Lower lobe of right lung (tissue), 2 donors: ENCODE data around the gene NRM. TPM values are rescaled to one million over a fixed set of nuclear protein-coding genes. Genes with fewer than 3 reads are reported as not detected.
A peak's percentile ranks its signal among the peaks of the same experiment; 100 is the strongest.

Experiments used
- ATAC-seq, 2 donors: fragments of 200-7000 bp; cut with Tn5 transposase; one replicate each; pipeline ENCODE4 v1.9.1; 2020 to 2022; ENCODE audit warnings: mild to moderate bottlenecking in 2 of 2, moderate library complexity in 2 of 2
- DNase-seq: peaks from one replicate; pipeline ENCODE4 v3.0.0-alpha.2; 2020
- H3K27ac ChIP-seq: fragments of 200-600 bp; one replicate; pipeline ENCODE4 v1.8.0; 2022
- H3K27me3 ChIP-seq: fragments of 200-600 bp; one replicate; pipeline ENCODE4 v1.8.0; 2022; ENCODE audit warnings: low read depth
- H3K36me3 ChIP-seq: fragments of 200-600 bp; one replicate; pipeline ENCODE4 v1.8.0; 2022; ENCODE audit warnings: mild to moderate bottlenecking
- H3K4me1 ChIP-seq: fragments of 200-600 bp; one replicate; pipeline ENCODE4 v1.8.0; 2022
- H3K4me3 ChIP-seq: fragments of 200-600 bp; one replicate; pipeline ENCODE4 v1.8.0; 2022; ENCODE audit warnings: mild to moderate bottlenecking
- H3K9me3 ChIP-seq: fragments of 200-600 bp; one replicate; pipeline ENCODE4 v1.8.0; 2022
- intact Hi-C: fragments of 100-400 bp; cut with DNase I; formaldehyde crosslinking; loops from one replicate; pipeline ENCODE4 v1.11.0; 2022
- total RNA-seq: library from RNA; stranded (reverse); fragmentation: NEBNext Ultra II Directional; extraction: Animal tissue kit (Norgen Biotek cat#: 25700); gene quantifications from one replicate; pipeline ENCODE4 v1.2.1, GENCODE V29; 2021
- TF ChIP-seq, protein P1 (sequence below): fragments of 200-600 bp; IDR thresholded peaks from one replicate; pipeline ENCODE4 v1.8.0; 2022; ENCODE audit warnings: antibody characterized with exemption, mild to moderate bottlenecking
- donor health status: DM: no; HTN: yes; CAD: no; lungs with severe emphysema.

NRM gene
- total RNA-seq, 1 donor from 2014 or later, result 10.0 TPM

DNA sequence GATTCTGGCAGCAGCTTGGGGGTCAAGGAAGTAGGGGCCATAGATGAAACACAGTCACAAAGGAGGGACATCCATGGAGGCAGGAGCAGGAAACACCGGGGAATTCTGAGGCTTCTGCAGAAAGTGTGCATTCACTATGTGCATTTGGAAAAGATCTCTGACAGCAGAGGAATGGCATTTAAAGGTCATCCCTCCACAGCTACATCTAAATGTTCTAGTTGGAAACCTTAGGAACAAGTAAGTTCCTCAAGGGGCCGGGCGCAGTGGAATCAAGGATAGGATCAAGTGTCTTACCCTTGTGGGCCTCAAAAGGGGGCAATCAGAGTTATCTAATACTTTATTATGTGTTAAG lies 35.1 kb downstream of the NRM start:
- H3K4me3 ChIP-seq, result no peak overlapping the region
- no peaks in the 10 kb centered on the region for H3K27me3 ChIP-seq
- no peak for DNase-seq
- ATAC-seq, result no peak
- intact Hi-C loops, result no loop called here
- H3K27ac ChIP-seq, result no peak overlapping the region
- peaks cover 100% of the 10 kb centered on the region for H3K36me3 ChIP-seq
- TF ChIP-seq, protein P1, sequence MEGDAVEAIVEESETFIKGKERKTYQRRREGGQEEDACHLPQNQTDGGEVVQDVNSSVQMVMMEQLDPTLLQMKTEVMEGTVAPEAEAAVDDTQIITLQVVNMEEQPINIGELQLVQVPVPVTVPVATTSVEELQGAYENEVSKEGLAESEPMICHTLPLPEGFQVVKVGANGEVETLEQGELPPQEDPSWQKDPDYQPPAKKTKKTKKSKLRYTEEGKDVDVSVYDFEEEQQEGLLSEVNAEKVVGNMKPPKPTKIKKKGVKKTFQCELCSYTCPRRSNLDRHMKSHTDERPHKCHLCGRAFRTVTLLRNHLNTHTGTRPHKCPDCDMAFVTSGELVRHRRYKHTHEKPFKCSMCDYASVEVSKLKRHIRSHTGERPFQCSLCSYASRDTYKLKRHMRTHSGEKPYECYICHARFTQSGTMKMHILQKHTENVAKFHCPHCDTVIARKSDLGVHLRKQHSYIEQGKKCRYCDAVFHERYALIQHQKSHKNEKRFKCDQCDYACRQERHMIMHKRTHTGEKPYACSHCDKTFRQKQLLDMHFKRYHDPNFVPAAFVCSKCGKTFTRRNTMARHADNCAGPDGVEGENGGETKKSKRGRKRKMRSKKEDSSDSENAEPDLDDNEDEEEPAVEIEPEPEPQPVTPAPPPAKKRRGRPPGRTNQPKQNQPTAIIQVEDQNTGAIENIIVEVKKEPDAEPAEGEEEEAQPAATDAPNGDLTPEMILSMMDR, result no peak
- H3K4me1 ChIP-seq, result no peaks in the 10 kb centered on the region
- no peaks in the 10 kb centered on the region for H3K9me3 ChIP-seq

DNA sequence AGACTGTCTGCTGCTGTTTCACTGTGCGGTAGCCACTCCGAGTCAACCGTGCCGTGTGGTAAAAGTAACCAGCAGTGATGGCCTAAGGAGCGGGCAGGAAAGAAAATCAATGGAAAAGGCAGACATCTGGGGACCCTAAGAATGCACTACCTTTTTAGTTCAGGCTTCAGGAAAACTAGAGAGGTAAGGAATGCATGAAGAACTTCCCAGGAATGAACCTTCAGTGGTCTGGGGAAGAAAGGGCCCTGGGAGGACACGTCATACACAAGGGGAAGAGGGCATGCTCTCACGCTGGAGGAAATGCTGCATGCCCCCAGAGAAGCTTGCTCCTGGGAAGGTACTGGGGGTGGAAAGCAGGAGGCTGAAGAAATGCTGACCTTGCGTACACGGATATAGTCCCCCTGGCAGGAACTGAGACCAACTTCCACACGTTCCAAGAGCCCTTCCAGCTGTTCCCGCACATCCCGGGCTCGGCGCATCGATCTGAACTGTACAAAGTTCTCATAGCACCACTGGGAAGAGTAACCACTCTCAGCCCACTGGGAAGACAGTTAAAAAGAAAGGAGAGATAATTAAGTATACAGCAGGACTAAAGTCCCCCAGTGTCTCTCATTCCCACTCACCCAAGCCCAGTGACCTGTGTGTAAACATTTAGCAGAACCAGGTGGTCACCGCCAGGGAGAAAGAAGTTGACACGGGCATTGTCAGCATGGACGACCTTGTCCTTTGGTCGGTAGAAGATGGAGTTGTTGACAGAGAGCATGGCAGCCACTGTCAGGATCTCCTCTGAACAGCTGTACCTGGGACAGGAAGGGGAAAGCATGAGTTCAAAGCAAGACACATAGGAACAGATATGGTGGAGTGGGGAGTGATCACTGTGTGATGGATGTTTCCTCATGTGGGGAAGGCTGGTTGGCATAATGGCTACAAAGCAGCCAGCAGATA lies 35.7 kb downstream of the NRM start:
- no peaks in the 10 kb centered on the region for H3K27me3 ChIP-seq
- H3K4me3 ChIP-seq, result no peak overlapping the region
- H3K36me3 ChIP-seq, result peaks cover 94% of the 10 kb centered on the region
- H3K4me1 ChIP-seq, result no peaks in the 10 kb centered on the region
- H3K9me3 ChIP-seq, result no peaks in the 10 kb centered on the region
- TF ChIP-seq, protein P1, result no peak
- ATAC-seq (no peak), DNase-seq (no peak)
- intact Hi-C loops, result no loop called here
- H3K27ac ChIP-seq, result no peak overlapping the region

DNA sequence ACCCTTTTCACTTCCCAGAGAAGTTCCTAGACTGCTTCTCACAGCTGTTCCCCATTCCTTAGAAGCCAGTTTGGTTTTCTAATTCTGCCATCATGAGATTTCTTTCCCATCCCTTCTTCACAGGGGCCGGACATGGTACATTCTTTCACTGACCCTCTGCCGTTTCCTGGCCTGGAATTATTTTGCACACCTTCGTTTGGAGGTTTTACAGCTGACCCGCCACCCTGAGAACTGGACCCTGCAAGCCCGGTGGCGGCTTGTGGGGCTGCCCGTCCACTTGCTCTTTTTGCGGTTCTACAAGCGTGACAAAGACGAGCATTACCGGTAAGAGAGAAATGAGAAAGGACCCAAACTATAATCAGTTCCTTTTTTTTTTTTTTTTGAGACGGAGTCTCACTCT lies 39.6 kb downstream of the NRM start:
- ATAC-seq (no peak), DNase-seq (no peak)
- Histone ChIP-seq H3K27ac (no peak overlapping the region), H3K27me3 (no peaks in the 10 kb centered on the region), H3K4me3 (no peak overlapping the region), H3K4me1 (peaks cover 14% of the 10 kb centered on the region), H3K9me3 (no peaks in the 10 kb centered on the region), H3K36me3 (peaks cover 54% of the 10 kb centered on the region)
- TF ChIP-seq, protein P1, result no peak
- intact Hi-C loops, result no loop called here

DNA sequence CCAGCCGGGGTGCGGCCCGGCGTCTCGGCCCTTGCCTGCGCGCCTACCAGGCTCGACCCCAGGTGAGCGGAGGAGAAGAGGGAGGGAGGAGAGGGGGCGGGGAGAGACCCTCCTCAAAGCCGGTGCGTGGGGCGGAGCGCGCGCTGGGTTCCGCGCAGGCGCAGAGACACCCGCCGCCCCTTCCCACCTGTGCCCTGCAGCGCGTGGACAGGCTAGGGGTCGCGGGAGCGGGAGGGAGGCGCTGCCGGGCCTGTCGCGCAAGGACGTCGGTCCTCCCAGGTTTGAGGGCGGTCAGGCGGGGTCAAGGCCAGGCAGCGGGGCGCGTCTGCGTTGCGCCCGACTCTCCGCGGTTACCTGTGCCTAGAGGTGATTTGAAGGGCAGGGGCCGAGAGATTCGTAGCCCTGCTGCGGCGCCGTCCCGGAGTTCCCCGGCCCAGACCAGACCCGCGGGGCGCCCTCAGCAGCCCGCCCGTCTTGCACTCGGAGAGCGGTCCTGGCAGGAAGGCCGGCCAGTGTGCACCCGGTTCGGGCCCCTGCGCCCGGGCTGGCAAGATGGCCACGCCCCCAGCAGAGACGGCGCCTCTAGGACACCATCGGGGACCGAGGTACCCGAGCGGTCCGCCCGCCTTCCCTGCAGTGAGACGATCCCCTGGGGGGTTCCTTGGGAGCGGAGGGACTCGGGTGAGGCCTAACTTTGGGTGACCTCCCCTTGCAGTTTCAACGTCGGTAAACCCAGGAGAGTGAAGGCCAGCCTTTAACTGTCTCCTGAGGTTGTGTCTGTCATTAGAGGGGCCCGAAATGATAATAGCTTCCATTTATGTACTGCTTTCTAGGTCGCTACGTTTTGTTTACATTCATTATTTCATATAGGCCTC lies 43.3 kb downstream of the NRM start:
- TF ChIP-seq, protein P1, result no peak
- peaks cover 36% of the 10 kb centered on the region for H3K36me3 ChIP-seq
- H3K4me1 ChIP-seq, result peaks cover 16% of the 10 kb centered on the region
- peak overlapping the region; percentile 89 for H3K27ac ChIP-seq
- ATAC-seq (peak; percentile 92 to 93), DNase-seq (peak; percentile 89)
- intact Hi-C loops, result no loop called here
- peak overlapping the region; percentile 95 for H3K4me3 ChIP-seq
- no peaks in the 10 kb centered on the region for H3K9me3 ChIP-seq
- no peaks in the 10 kb centered on the region for H3K27me3 ChIP-seq

DNA sequence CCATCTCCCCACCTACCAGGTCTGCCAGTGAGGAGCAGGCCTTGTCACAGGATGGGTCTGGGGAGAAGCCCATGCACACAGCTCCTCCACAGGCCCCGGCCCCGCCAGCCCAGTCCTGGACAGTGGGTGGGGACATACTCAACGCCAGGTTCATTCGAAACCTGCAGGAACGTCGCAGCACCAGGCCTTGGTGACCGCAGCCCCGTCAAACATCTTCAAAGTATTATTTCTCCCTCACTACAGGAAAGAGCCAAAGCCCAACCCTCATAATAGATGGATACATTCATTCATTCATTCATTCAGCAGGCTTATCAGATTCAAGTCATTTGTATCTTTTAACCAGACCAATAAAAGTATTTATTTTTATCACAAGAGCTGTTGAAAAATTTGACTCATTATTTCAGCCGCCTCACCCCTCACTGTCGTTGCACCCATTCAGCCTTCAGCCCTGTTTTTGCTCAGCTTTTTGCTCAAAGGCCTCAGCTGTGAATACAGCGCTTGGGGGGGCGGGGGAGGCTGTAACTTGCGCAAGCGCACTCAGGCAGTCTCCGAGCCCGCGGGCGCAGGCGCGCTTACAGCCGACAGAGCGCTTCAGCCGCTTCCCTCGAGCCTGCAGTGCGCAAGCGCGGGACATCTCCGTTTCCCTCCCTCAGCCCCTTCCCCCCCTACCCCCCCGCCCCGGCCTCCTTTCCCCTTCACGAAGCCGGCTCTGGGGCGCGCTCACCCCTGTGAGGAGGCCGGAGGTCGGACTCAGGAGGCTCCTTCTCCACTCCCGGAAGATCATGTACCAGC lies 44.1 kb downstream of the NRM start, which contains the start of gene C6orf136:
C6orf136 (plus strand) TSS at position 684 of the 792 bp plus-strand sequence; CDS start at position 783, 99 bp downstream.
- TF ChIP-seq, protein P1, result no peak
- peaks cover 34% of the 10 kb centered on the region for H3K36me3 ChIP-seq
- ATAC-seq (peak; percentile 95 to 96), DNase-seq (peak; percentile 97)
- intact Hi-C loops, result no loop called here
- no peaks in the 10 kb centered on the region for H3K9me3 ChIP-seq
- peak within 1 kb of the TSS; percentile 89 for H3K27ac ChIP-seq
- H3K4me3 ChIP-seq, result peak within 1 kb of the TSS; percentile 95
- peaks cover 16% of the 10 kb centered on the region for H3K4me1 ChIP-seq
- no peaks in the 10 kb centered on the region for H3K27me3 ChIP-seq
